Transverse colon (tissue), 4 donors: ENCODE measurements around the gene BTRC. TPM values are rescaled to one million over a fixed set of nuclear protein-coding genes. Genes with fewer than 3 reads are reported as not detected.

Experiments used
- DNase-seq: peaks from one replicate; pipeline ENCODE4 v3.0.0-alpha.2; 2019
- H3K27ac ChIP-seq, 4 donors: fragments of 200-600 bp; sonication (generic); 2 replicates each; pipeline ENCODE4 v1.5.1; 2016 to 2018; ENCODE audit warnings: inconsistent platforms in 4 of 4
- H3K27me3 ChIP-seq: fragments of 200-600 bp; sonication (generic); 2 replicates; pipeline ENCODE4 v1.5.1; 2017; ENCODE audit warnings: inconsistent platforms
- H3K36me3 ChIP-seq, 4 donors: fragments of 200-600 bp; sonication (generic); 2 replicates each; pipeline ENCODE4 v1.5.1; 2017 to 2019; ENCODE audit warnings: inconsistent platforms in 4 of 4
- H3K4me1 ChIP-seq, 4 donors: fragments of 200-600 bp; sonication (generic); 2 replicates each; pipeline ENCODE4 v1.5.1; 2017 to 2020; ENCODE audit warnings: inconsistent platforms in 4 of 4
- H3K4me3 ChIP-seq, 4 donors: fragments of 200-600 bp; sonication (generic); 1 replicate in 1 of 4; 2 replicates in 3 of 4; pipeline versions ENCODE4 v1.5.1 to v1.6.1; 2017 to 2019; ENCODE audit warnings: inconsistent platforms in 4 of 4
- H3K9me3 ChIP-seq, 2 donors: fragments of 200-600 bp; sonication (generic); 2 replicates each; pipeline ENCODE4 v1.5.1; 2017 to 2019; ENCODE audit warnings: inconsistent platforms in 2 of 2
- EP300 ChIP-seq: sonication (generic); formaldehyde crosslinking; IDR thresholded peaks from one replicate; pipeline ENCODE4 v1.6.1; 2017; ENCODE audit warnings: antibody characterized with exemption, low read depth
- POLR2A ChIP-seq: fragments of 450-650 bp; IDR thresholded peaks from one replicate; pipeline ENCODE4 v1.6.1; 2016; ENCODE audit warnings: antibody characterized with exemption, mild to moderate bottlenecking, moderate library complexity
- POLR2AphosphoS5 ChIP-seq, 3 donors: sonication (generic); formaldehyde crosslinking; IDR thresholded peaks; one replicate each; pipeline ENCODE4 v1.6.1; 2016; ENCODE audit warnings: antibody characterized with exemption in 3 of 3
- WGBS, 2 donors: methylation state at CpG; one replicate each; pipeline ENCODE4 v1.1.5; 2018; ENCODE audit warnings: low coverage in 1 of 2; 5-methylcytosine and 5-hydroxymethylcytosine counted together
- in situ Hi-C, 4 donors: fragments of 200-750 bp; cut with MboI; loops; one replicate each; pipeline versions ENCODE4 v1.15.0 to v1.15.1; 2017; ENCODE audit warnings: low sequenced_read_pairs in 3 of 4, low pct_ligation_motif_present in 1 of 4, low pct_unique_long_range_greater_than_20kb in 1 of 4
- intact Hi-C: fragments of 100-400 bp; cut with DNase I; formaldehyde crosslinking; loops from one replicate; pipeline ENCODE4 v1.15.1; 2023; ENCODE audit warnings: low total_unique reads
- total RNA-seq, 4 donors: library from RNA; depleted of rRNA; stranded (reverse); fragments of >200 nt; gene quantifications; one replicate each; pipeline ENCODE4 v1.1.0, GENCODE V29; 2016
- TF ChIP-seq, protein P1 (sequence below), 5 experiments: fragments of 200-600 bp in 3 of 5; fragments of 450-650 bp in 2 of 5; sonication (generic) in 3 of 5; IDR thresholded peaks; 1 replicate in 2 of 5; 2 replicates in 3 of 5; pipeline ENCODE4 v1.5.1; 2016 to 2017; ENCODE audit warnings: antibody characterized with exemption in 5 of 5, inconsistent platforms in 3 of 5, mild to moderate bottlenecking in 2 of 5, moderate library complexity in 1 of 5

BTRC gene
- total RNA-seq, 4 donors from 2014 or later, result 8.6 to 195 (median 32.0) TPM

DNA sequence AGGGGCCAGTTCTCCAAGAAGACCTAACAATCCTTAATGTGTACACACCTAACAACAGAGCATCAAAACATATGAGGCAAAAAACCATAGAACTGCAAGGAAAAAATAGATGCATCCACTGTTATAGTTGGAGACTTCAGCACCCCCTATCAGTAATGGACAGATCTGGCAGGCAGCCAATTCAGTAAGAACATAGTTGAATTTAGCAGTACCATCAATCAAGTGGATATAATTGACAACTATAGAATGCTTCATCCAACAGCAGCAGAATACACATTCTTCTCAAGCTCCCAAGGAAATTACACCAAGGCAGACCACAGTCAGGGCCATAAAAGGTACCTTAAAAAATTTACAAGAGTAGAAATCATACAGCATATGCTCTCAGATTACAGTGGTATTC lies 191.9 kb downstream of the BTRC start:
- Histone ChIP-seq H3K27ac (no peak overlapping the region), H3K4me3 (no peak overlapping the region), H3K9me3 (no peaks in the 10 kb centered on the region), H3K36me3 (no peaks in the 10 kb centered on the region), H3K27me3 (no peaks in the 10 kb centered on the region), H3K4me1 (peaks cover 0 to 5% (median 2%) of the 10 kb centered on the region in 4 donors)
- in situ Hi-C loops, result no loop called here
- DNase-seq, result no peak
- TF ChIP-seq, protein P1, sequence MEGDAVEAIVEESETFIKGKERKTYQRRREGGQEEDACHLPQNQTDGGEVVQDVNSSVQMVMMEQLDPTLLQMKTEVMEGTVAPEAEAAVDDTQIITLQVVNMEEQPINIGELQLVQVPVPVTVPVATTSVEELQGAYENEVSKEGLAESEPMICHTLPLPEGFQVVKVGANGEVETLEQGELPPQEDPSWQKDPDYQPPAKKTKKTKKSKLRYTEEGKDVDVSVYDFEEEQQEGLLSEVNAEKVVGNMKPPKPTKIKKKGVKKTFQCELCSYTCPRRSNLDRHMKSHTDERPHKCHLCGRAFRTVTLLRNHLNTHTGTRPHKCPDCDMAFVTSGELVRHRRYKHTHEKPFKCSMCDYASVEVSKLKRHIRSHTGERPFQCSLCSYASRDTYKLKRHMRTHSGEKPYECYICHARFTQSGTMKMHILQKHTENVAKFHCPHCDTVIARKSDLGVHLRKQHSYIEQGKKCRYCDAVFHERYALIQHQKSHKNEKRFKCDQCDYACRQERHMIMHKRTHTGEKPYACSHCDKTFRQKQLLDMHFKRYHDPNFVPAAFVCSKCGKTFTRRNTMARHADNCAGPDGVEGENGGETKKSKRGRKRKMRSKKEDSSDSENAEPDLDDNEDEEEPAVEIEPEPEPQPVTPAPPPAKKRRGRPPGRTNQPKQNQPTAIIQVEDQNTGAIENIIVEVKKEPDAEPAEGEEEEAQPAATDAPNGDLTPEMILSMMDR (IDR thresholded peaks at IDR 0.05), result no peak
- TF ChIP-seq POLR2A, result no peak
- intact Hi-C loops, result no loop called here

DNA sequence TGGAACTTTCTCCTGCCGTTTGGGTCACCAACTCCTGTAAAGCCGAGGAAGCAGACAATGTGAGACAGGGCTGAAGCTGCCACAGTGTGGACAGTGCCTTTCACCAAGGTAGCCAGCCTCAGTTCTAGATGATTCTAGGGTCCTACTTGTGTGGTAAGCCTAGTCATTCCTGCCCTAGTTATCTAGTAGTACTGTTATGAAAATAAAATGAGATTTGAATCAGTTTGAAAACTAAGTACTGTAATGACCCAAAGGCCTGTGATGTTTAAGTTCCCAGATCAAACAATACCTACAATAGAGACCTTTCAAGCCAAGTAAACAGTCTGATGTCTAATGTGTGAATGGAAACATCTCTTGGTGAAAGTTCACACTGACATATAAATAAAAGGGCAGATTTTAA lies 197.0 kb downstream of the BTRC start:
- Histone ChIP-seq H3K4me3 (no peak overlapping the region), H3K27me3 (no peaks in the 10 kb centered on the region), H3K36me3 (peaks cover 0 to 6% (median 3%) of the 10 kb centered on the region in 4 donors), H3K4me1 (peaks cover 0 to 5% (median 2%) of the 10 kb centered on the region in 4 donors), H3K27ac (no peak overlapping the region), H3K9me3 (no peaks in the 10 kb centered on the region)
- no peak for DNase-seq
- whole genome bisulfite sequencing, 2 donors, result 89 to 100% methylated on average over 2 of the region's 2 CpGs
- TF ChIP-seq EP300 (no peak), POLR2A (no peak), POLR2AphosphoS5 (IDR thresholded peaks at IDR 0.05) (no peak)
- TF ChIP-seq, protein P1 (IDR thresholded peaks at IDR 0.05), result no peak
- intact Hi-C loops, result no loop called here
- in situ Hi-C loops, result loop anchor here (25.0 kb wide), 3 partner anchors 239 to 339 kb away; no protein-coding TSS in a partner anchor

DNA sequence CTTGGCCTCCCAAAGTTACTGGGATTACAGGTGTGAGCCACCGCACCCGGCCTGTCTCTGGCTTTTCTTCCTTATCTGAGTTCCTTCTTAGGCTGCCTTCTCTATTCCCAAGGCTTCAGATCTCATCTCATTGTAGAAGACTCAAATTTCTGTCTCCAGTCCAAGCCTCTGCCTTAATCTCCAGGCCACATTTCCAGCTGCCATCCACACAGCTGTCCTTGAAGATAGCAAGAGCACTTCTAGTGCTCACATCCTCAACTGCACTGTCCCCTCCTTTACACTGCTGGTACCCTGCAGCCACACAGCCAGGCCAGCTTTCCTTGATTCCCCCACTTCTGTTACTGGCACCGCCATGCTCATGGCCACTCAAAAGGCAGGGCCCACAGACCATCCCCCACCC lies 198.5 kb downstream of the BTRC start:
- no peak for DNase-seq
- in situ Hi-C loops (loop anchor here (25.0 kb wide), 3 partner anchors 240 to 340 kb away; no protein-coding TSS in a partner anchor), intact Hi-C loops (no loop called here)
- WGBS, 2 donors, result 100% methylated on average over 2 to 3 of the region's 3 CpGs
- no peak overlapping the region for H3K27ac ChIP-seq
- peaks cover 0 to 5% (median 2%) of the 10 kb centered on the region in 4 donors for H3K4me1 ChIP-seq
- peaks cover 0 to 6% (median 3%) of the 10 kb centered on the region in 4 donors for H3K36me3 ChIP-seq
- TF ChIP-seq EP300 (no peak), POLR2AphosphoS5 (IDR thresholded peaks at IDR 0.05) (no peak), POLR2A (no peak)
- TF ChIP-seq, protein P1 (IDR thresholded peaks at IDR 0.05), result no peak
- H3K4me3 ChIP-seq, result no peak overlapping the region
- H3K27me3 ChIP-seq, result no peaks in the 10 kb centered on the region
- H3K9me3 ChIP-seq, result no peaks in the 10 kb centered on the region

DNA sequence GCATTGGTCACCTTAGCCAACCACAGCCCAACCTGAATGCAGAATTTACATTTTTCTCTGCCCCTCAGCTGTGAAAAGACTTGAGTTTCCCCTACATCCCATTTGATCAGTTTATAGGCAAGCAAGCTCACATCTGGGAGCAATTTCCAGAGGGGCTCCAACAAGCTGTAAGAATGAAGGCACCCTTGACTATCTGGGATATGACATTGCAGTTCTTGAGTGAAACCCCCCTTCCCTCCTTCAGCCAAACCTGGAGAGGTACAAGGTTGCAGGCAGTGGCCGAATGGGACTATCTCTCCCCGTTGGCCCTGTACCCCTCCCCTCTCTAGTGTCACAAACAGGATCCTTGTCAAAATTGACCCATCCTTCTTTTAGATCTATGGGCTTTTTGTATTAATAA lies 203.6 kb downstream of the BTRC start:
- intact Hi-C loops (no loop called here), in situ Hi-C loops (loop anchor here (25.0 kb wide), 3 partner anchors 245 to 345 kb away; no protein-coding TSS in a partner anchor)
- no peaks in the 10 kb centered on the region for H3K9me3 ChIP-seq
- TF ChIP-seq, protein P1 (IDR thresholded peaks at IDR 0.05), result no peak
- TF ChIP-seq POLR2A, result no peak
- no peak for TF ChIP-seq POLR2AphosphoS5 (IDR thresholded peaks at IDR 0.05)
- TF ChIP-seq EP300, result no peak
- H3K27ac ChIP-seq, result no peak overlapping the region
- H3K4me3 ChIP-seq, result no peak overlapping the region
- H3K27me3 ChIP-seq, result peaks cover 8% of the 10 kb centered on the region
- no peaks in the 10 kb centered on the region for H3K4me1 ChIP-seq
- H3K36me3 ChIP-seq, result peaks cover 0 to 5% (median 0%) of the 10 kb centered on the region in 4 donors
- no peak for DNase-seq
- 59 to 72% methylated on average over 2 of the region's 2 CpGs for WGBS, 2 donors
